GM21360 (cell line): ENCODE data around the gene LAGE3.

Experiments used
- ATAC-seq: cut with Tn5 transposase; IDR thresholded peaks from one replicate; pipeline ENCODE4 v1.9.1; 2021; ENCODE audit warnings: mild to moderate bottlenecking, moderate library complexity; ENCODE audit not compliant: unreplicated experiment

The LAGE3 gene

DNA sequence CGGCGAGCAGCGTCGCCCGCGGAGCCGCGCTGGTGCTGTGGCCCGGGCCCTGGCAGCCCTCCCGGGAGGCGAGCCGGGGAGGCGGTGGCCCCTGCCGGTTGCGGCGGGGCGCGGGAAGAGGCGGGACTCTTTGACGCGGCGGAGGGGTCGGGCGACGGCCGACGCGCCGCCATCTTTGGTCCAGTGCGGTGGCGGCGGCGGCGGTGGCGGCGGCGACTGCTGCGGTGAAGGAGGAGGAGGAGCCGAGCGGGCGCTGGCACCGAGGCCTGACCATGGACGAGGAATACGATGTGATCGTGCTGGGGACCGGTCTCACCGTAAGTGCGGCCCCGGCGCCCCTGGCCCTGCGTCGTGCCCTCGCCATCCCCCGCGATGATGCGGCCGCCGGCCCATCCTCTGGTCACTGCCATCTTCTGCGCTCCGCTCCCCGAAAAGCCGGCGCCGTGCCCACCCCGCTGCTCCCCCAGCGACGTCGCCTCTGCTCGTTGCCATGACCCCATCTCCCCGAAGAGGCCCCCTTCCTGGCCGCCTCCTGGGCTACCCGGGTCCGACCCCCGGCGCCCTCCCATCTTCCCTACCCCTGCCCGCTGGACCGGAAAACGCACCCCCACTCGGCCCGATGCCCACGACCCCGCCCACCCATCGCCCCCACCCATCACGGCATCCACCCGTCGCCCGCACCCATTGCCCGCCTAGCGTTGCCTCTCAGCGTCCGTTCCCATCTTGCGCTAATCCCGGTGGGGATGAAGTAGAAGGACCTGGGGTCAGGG is 41.9 kb downstream of the LAGE3 start, which contains the start of gene GDI1:
Gene GDI1 (plus strand): TSS at position 172 of the 770 bp plus-strand sequence. CDS start 101 bp downstream, at position 273.
- no peak for ATAC-seq

DNA sequence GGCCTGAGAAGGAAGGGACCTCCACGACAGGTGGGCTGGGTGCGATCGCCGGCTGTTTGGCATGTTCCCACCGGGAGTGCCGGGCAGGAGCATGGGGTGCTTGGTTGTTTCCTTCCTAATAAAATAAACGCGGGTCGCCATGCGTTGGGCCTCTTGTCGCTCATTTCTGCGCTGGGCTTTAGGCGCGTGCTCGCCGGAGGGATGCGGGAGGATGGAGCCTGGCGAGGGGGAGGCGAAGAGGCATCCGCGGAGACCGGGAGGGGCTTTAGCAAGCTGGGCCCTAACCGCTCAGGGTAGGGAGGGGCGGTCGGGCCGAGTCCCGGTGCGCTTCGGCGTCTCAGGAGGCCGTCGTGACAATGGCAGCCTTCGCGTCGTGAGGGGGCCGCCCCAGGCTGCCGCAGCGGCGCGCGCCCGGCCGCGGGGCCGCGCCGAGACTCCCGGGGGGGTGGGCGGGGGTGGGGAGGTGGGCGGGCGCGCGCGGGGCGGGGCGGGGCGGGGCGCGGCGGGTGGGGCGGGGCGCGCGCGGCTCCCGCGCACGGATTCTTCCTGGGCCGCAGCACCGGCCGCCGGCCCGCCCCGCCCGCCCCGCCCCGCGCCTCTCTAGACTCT is 42.6 kb downstream of the LAGE3 start:
- ATAC-seq: no peak

DNA sequence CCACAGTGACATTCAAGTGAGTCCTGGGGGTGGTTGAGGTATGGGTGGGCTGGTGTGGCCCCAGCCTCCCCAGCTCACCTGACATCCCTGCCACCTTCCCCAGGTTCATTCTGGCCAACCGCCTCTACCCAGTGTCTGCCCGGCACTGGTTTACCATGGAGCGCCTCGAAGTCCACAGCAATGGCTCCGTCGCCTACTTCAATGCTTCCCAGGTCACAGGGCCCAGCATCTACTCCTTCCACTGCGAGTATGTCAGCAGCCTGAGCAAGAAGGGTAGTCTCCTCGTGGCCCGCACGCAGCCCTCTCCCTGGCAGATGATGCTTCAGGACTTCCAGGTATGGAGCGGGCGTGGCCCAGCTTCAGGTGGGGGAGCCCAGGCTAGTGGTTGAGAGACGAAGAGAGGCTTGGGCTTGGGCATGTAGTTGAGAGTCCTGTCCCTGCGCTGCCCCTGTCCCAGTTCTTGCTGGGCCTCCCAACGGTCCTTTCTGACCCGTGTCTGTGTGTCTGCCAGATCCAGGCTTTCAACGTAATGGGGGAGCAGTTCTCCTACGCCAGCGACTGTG is 43.8 kb downstream of the LAGE3 start:
- no peak for ATAC-seq

DNA sequence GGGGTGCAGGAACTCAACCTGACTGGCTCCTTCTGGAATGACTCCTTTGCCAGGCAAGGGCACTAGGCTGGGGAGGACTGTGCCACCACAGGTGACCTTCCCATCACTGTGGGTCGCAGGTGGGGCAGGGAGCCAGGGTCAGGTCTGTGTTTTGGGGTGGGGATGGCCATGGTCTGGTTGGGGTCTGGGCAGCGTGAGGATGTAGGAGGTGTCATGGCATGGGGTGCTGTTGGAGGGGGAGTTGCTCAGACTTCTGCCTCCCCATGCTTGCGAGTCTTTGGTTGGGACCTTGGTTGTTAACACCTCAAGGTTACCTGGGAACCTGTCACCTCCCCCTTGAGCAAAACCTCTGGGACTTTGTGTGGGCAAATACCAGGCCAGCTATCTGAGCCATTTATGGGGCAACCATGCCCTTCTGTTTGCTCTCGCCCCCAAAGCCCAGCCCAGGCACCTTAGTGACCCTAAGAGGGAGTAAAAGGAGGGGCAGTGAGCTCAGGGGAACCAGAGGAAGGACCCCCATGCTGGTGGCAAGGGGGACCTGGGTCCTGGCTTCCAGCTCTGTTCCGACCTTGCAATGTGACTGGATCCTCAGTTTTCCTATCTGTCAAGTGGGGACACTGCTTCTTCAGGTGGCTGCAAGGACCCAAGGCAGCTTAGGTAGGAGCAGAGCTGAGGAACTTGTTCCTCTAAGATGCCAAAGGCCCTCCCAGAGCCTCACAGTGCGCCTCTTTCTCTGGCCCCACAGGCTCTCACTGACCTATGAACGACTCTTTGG is 44.5 kb downstream of the LAGE3 start:
- no peak for ATAC-seq

DNA sequence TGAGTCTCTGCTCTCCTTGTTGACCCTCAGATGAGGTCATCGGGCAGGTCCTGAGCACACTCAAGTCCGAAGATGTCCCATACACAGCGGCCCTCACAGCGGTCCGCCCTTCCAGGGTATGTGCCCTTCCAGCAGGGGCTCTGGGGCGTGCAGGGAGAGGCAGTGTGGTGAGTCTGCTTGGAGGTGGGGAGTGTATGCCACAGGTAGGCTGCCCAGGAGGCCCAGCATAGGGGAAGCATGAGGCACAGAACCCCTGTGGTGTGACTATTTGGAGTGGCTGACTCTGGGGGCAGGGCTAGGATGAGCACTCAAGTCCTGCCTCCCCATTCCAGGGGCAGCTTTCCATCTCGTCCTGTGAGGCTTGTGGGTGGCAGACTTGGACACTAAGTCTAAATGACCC is 45.5 kb downstream of the LAGE3 start:
- no peak for ATAC-seq

DNA sequence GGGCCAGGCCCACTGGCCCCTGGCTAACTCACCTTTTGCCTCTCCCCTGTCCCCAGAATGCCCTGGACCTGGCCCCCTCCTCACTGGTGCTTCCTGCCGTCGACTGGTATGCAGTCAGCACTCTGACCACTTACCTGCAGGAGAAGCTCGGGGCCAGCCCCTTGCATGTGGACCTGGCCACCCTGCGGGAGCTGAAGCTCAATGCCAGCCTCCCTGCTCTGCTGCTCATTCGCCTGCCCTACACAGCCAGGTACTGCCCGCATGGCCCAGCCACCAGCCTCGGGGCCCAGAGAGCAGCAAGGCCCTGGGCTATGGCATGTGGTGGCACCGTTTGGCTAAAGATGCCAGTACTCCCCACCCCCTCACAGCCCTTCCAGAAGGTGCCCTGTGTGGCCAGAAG is 46.9 kb downstream of the LAGE3 start:
- ATAC-seq: no peak

DNA sequence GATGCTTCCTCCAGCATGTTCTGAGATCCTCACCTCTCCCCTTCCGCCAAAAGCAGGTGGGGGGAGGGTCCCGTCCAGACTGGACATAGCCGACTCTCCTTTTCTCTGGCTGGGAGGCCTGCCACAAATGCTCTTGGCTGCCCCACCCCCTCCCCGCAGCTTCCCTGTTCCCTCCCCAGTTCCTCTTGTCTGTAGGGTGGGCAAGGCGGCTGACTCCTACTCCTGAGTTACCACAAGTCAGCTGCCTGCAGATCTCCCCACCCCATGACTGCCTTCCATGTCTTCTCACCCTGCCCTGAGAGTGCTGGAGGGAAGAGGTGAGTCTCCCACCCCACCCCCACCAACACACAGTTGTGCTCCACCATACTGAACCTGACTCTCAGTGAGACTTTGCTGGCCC is 47.7 kb downstream of the LAGE3 start:
- ATAC-seq: no peak

DNA sequence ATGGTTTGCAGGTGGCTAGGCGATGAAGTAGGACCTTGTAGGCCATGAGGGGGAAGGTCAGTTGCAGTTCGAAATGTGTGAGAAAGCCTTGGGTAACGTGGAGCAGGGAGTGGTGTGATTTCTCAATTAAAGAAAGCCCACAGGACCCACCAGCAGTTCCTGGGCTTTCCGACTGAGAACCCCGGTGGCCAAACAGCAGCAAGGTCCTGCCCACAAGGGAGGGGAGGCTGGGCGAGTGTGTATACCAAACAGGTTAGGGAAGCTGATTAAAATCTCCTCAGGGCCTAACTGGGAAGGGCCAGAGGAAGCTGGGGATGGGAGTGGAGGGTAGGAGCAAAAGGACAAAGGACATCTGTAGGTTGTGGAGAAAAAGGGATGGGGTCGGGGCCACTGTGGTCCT is 48.2 kb downstream of the LAGE3 start:
- no peak for ATAC-seq

DNA sequence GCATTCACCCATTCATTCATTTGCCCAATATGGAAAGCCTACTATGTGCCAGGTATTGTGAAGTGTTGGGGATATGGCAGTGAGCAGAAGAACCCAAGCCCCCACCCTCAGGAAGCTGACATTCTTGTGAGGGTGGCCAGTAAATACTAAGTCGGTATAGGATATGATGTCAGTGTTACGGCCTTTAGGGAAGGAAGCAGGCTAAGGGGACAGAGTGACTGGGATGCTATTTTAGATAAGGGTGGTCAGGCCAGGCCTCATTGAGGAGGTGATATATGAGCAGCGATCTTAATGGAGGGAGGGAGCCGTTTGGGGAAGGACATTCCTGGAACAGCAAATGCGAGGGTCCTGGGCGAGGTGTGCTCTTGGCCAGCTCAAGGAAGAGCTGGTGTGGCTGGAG is 48.6 kb downstream of the LAGE3 start:
- no peak for ATAC-seq

DNA sequence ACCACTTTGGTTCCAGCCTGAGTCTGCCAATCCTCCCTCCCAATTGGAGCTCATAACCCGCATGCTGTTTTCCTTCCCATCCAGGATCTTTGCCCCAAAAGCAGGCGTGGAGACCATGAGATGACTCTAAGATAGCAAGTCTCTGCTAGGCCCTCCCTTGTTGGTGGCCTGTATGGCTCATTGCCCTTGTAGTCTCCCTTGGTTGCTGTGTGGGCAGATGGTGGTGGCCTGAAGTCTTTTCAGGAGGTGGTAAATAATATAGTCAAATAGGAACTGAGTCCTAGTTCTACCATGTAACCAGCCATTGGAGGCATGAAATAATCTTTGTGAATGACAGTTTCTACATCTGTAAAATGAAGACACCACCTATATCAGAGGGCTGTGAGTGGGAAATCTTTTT is 49.4 kb downstream of the LAGE3 start:
- no peak for ATAC-seq

DNA sequence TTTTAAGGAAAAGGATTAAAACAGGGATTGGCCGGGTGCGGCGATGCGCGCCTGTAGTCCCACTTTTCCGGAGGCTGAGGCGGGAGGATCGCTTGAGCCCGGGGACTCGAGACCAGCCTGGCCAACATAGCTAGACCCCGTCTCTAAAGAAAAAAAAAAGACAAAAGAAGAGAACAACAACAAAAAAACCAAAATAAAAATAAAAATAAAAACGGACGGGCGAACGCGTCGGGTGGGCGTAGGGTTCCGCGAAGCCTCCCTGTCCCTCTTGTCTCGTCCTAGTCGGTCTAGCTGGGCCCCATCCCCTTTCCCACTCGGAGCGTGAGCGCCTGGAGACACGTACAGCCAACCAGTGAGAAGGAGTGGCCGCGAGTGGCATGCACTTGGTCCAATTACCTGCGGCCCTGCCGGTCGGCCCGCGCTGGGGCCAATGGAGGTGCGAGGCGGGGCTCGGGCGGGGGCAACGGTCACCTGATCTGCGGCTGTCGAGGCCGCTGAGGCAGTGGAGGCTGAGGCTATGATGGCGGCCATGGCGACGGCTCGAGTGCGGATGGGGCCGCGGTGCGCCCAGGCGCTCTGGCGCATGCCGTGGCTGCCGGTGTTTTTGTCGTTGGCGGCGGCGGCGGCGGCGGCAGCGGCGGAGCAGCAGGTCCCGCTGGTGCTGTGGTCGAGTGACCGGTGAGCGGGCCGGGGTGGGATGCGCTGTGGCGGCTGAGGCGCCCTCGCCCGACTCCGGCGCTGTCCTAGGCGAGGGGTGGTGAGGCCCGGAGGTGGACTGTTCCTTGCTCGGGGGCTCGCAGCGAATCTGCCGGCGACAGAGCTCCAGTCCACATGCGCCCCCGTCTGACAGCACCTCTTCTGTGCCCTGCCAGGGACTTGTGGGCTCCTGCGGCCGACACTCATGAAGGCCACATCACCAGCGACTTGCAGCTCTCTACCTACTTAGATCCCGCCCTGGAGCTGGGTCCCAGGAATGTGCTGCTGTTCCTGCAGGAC is 50.6 kb downstream of the LAGE3 start, which contains the start of gene ATP6AP1:
Gene ATP6AP1 (plus strand): TSS at position 502 of the 996 bp plus-strand sequence. CDS start 16 bp downstream, at position 518.
- peak; percentile 93 for ATAC-seq
